ENCODE measurements around the gene PARD3. TPM values are rescaled to one million over a fixed set of nuclear protein-coding genes. Genes with fewer than 3 reads are reported as not detected.

The PARD3 gene
- total RNA-seq, 1 donor from 2014 or later, result 37.5 TPM

- Histone ChIP-seq H3K36me3 (no peaks in the 10 kb centered on the region), H3K9me3 (no peaks in the 10 kb centered on the region), H3K27ac (no peak overlapping the region), H3K4me3 (no peak overlapping the region), H3K4me1 (peaks cover 0 to 6% of the 10 kb centered on the region in 2 donors), H3K27me3 (no peaks in the 10 kb centered on the region)
- TF ChIP-seq, protein P1, sequence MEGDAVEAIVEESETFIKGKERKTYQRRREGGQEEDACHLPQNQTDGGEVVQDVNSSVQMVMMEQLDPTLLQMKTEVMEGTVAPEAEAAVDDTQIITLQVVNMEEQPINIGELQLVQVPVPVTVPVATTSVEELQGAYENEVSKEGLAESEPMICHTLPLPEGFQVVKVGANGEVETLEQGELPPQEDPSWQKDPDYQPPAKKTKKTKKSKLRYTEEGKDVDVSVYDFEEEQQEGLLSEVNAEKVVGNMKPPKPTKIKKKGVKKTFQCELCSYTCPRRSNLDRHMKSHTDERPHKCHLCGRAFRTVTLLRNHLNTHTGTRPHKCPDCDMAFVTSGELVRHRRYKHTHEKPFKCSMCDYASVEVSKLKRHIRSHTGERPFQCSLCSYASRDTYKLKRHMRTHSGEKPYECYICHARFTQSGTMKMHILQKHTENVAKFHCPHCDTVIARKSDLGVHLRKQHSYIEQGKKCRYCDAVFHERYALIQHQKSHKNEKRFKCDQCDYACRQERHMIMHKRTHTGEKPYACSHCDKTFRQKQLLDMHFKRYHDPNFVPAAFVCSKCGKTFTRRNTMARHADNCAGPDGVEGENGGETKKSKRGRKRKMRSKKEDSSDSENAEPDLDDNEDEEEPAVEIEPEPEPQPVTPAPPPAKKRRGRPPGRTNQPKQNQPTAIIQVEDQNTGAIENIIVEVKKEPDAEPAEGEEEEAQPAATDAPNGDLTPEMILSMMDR (IDR thresholded peaks at IDR 0.05), result no peak
- intact Hi-C loops (cut with DNase I), result loop anchor here (5.0 kb wide), 1 partner anchor 130 kb away; the partner anchor contains the start of gene PARD3
- DNase-seq (ENCODE audit: low spot score in 2 of 2), result no peak
These were observed 127.5 kb downstream of the PARD3 start for GRCh38 chr10:34687434-34688210.

DNA sequence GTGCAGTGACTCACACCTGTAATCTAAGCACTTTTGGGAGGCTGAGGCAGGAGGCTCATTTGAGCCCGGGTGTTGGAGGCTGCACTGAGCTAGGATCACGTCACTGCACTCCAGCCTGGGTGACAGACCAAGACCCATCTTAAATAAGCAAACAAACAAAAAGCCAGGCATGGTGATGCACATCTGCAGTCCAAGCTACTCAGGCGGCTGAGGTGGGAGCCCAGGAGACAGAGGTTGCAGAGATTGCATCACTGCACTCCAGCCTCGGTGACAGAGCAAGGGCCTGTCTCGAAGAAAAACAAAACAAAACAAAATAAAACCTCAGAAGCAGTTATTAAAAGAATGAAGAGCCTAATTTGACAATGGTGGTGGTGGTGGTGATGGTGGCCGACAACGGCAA lies 132.5 kb downstream of the PARD3 start:
- Histone ChIP-seq H3K4me1 (no peaks in the 10 kb centered on the region), H3K36me3 (no peaks in the 10 kb centered on the region), H3K27ac (no peak overlapping the region), H3K4me3 (no peak overlapping the region), H3K9me3 (no peaks in the 10 kb centered on the region), H3K27me3 (no peaks in the 10 kb centered on the region)
- no peak for DNase-seq (ENCODE audit: low spot score in 2 of 2)
- intact Hi-C loops (cut with DNase I), result no loop called here
- TF ChIP-seq, protein P1 (IDR thresholded peaks at IDR 0.05), result no peak

- Histone ChIP-seq H3K36me3 (no peaks in the 10 kb centered on the region), H3K9me3 (no peaks in the 10 kb centered on the region), H3K27me3 (no peaks in the 10 kb centered on the region), H3K4me3 (no peak overlapping the region), H3K4me1 (no peaks in the 10 kb centered on the region), H3K27ac (no peak overlapping the region)
- intact Hi-C loops (cut with DNase I), result no loop called here
- TF ChIP-seq, protein P1 (IDR thresholded peaks at IDR 0.05), result no peak
- no peak for DNase-seq (ENCODE audit: low spot score in 2 of 2)
These were observed 133.2 kb downstream of the PARD3 start for GRCh38 chr10:34681933-34682332.

DNA sequence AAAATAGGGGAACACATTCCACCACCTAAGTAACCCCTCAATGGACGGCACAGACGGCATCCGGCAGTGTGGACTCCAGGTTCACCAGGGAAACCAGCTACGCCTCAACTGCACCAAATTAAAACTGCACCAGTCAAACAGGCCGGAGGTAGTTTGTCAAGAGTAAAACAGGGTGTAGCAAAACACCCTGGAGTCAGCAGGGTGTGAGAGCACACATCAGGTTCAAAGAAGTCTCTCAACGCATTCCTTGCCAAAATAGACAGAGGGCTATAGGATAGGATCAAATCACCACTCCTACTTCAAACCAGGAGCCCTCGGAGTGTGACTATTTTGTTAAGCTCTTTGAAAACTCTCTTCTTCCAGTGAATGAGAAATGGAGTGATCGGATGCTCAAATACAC lies 135.9 kb downstream of the PARD3 start:
- Histone ChIP-seq H3K4me3 (no peak overlapping the region), H3K4me1 (no peaks in the 10 kb centered on the region), H3K9me3 (no peaks in the 10 kb centered on the region), H3K36me3 (no peaks in the 10 kb centered on the region), H3K27ac (no peak overlapping the region), H3K27me3 (no peaks in the 10 kb centered on the region)
- intact Hi-C loops (cut with DNase I), result no loop called here
- no peak for DNase-seq (ENCODE audit: low spot score in 2 of 2)
- TF ChIP-seq, protein P1 (IDR thresholded peaks at IDR 0.05), result no peak

GRCh38 chr10:34677591-34677990 lies 137.5 kb downstream of the PARD3 start:
- intact Hi-C loops (cut with DNase I), result no loop called here
- Histone ChIP-seq H3K4me1 (no peaks in the 10 kb centered on the region), H3K36me3 (no peaks in the 10 kb centered on the region), H3K27me3 (no peaks in the 10 kb centered on the region), H3K4me3 (no peak overlapping the region), H3K9me3 (no peaks in the 10 kb centered on the region), H3K27ac (no peak overlapping the region)
- DNase-seq (ENCODE audit: low spot score in 2 of 2), result no peak
- TF ChIP-seq, protein P1 (IDR thresholded peaks at IDR 0.05), result no peak
